HCEC 1CT (cell line): ENCODE results near the gene TAF12.
A peak's percentile ranks its signal among the peaks of the same experiment; 100 is the strongest.

Experiments used
- DNase-seq: peaks from one replicate; pipeline ENCODE4 v3.0.0-alpha.2; 2017

Gene TAF12

DNA sequence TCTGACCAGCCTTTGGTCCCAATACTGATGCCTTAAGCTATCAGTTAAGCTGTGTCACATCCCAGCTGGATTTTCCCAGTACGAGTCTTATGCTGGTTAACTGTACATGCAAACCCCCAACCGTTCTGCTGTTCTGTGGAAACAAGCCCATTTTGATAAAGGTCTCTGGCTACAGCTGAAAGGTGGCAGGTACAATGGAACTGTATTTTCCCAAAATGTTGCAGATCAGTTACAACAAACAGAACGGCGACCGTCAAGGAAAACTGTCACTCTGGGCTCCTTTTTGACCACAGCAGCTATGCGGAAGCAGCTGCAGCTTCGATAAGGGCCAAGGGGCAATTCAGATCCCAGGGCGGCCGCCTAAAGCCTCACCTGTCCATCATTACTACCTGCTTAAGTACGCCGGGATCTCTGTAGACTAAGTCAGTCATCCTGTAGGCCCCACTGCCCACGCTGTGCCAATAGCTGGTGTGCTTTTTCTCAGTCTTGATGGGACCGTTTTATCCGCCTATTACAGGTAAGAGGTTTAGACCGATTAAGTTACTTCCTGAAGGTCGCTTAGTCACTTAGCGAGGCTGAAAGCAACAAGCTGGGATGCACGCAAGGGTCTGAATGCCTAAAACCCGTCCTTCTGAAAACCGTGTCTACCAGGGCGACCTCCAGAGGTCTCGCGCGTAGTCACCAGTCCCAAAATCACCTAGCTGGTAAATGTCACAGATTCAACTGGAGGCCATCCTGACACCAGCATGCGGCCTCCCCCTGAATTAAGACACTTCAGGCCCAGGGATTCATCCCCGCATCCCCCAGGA, 61.9 kb downstream of the TAF12 start:
- peak; percentile 48 for DNase-seq

DNA sequence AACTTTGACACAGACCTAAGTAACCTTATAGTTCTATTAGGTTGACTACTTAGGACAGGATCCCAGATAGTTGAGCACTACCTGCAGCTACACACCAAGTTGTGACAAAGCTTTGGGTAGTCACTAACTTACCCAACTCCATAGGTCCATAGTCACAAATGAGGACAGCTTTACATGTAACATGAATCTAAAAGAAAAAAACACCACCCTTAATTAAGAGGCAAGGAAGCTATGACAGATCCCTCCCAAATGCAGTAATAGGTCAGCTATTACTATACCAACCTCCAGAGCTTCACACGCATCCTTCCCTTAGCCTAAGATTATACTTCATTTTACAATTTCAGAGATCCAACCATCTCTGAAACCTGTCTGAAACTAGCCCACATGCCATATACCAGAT, 63.5 kb downstream of the TAF12 start:
- DNase-seq = no peak

DNA sequence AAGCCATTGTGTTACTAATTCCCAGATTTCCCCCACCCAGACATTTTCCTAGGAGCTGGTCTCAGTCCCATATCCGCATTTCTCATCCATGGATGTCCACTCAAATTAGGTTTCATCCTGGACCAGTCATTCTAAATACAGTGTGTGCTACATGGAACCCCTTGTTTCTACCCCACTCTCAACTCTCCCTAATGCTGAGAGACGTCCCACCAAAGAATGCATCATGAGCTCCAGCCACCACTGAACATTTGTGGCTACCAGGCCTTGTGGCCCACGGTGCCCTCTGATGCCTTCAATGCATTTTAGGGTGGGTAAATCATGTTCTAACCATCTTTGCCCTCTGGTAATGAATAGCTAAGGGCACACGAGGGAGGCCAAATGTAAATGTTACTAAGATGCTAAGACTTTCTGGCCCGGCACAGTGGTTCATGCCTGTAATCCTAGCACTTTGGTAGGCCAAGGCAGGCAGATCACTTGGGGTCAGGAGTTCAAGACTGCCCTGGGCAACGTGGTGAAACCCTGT, 64.1 kb downstream of the TAF12 start:
- no peak for DNase-seq

DNA sequence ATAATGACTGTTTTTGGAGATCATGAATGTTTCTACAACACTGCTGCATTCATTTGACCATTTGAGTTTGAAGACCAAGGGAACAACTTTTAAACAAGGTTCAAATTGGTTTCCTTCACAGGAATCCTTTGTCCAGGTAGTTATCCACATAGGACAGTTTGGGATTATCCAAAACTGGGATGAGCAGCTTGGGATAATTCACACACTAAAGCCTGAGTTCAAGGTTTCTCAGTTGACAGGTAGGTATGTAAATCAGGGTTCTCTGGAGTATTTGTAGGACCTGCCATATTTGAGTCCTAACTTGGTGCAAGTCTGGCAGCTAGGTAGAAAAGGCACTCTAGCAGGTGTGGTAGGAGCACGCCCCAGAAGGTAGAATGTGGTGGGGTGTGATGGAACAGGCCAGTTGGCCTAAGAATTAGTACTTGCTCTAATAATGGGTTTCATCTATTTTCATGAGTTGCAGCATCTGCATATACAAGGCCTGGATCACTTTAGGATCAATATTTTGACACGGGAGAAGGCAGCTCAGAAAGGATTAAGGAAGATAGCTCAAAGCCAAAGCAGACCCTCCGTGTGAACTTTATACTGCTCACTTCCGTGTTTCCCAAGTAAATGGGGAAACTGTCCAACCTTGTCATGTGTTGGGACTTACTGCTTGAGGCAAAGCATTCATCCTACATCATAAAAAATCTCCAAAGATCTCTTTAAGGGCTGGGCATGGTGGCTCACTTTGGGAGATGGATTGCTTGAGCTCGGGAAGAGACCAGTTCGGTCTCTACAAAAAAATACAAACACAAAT, 64.9 kb downstream of the TAF12 start:
- DNase-seq = no peak

DNA sequence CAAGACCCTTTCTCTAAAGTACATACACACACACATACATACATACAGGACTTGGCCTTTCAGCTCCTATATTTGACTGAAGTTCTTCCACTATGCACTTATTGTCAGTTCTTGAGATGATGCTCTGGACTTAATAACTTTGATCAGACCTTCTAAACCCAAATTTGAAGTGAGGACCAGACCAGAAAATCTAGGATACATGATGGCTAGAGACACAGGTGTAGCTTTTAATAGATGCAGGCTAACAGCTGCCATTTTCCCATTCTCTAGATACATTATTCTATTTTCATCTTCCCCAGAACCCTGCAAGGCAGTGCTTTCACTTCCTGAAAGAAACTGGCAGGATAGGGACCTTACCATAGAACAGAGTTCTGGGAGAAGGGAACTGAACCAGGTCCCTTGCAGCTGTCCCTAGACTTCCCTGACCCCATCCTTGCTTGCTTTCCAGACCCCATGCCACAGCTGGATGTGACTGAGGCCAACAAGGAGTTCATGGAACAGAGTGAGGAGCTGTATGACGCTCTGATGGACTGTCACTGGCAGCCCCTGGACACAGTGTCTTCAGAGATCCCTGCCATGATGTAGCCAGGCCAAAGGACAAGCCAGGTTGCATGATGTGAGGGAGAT, 65.7 kb downstream of the TAF12 start:
- DNase-seq = no peak

DNA sequence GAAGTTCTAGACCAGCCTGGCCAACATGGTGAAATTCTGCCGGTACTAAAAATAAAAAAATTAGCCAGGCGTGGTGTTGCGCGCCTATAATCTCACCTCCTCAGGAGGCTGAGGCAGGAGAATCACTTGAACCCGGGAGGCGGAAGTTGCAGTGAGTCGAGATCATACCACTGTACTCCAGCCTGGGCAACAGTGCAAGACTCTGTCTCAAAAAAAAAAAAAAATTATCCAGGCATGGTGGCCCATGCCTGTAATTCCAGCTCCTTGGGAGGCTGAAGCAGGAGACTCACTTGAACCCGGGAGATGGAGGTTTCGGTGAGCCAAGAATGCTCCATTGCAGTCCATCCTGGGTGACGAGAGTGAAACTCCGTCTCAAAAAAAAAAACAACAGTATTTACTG, 69.3 kb downstream of the TAF12 start:
- DNase-seq = no peak

DNA sequence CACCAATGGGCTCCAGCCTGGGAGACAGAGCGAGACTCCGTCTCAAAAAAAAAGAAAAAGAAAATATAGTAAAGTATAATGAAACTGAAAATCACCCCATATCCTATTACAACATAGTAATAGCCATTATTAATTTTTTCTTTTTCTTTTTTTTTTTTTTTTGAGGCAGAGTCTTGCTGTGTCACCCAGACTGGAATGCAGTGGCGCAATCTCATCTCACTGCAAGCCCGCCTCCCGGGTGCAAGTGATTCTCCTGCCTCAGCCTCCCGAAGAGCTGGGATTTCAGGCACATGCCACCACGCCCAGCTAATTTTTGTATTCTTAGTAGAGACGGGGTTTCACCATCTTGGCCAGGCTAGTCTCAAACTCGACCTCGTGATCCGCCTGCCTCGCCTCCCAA, 70.0 kb downstream of the TAF12 start:
- peak; percentile 80 for DNase-seq

DNA sequence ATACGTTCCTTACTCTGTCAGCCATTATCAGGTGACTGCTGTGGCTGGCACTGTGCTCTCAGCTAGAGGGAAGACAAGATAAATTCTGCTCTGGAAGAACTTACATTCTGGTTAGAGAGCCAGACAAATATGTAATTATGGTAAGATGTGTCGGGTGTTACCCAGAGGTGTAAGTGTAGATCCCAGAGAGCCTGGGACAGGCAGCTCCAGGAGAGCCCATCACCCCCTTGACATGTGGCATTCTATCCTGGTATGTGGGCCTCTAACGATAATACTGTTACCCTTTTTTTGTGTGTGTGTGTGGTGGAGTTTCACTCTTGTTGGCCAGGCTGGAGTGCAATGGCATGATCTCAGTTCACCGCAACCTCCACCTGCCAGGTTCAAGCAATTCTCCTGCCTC, 71.0 kb downstream of the TAF12 start:
- DNase-seq = no peak

DNA sequence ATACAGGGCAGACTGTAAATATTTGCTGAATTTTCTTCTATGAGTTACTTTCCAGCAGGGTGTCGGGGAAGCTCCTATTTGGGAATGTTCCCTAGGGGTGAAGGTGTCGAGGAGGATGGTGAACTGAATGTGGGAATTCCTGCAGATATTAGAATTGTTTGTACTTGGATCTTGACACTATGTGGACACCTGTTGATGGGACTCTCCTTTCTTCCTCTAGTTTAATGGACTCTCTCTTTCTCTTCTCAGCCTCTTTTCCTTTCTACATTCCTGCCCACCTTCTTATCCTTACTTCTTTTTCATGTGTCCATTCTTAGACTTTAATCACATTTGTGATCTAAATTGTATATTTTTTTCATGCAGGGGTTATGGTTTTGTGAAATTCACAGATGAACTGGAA, 75.9 kb downstream of the TAF12 start:
- no peak for DNase-seq

DNA sequence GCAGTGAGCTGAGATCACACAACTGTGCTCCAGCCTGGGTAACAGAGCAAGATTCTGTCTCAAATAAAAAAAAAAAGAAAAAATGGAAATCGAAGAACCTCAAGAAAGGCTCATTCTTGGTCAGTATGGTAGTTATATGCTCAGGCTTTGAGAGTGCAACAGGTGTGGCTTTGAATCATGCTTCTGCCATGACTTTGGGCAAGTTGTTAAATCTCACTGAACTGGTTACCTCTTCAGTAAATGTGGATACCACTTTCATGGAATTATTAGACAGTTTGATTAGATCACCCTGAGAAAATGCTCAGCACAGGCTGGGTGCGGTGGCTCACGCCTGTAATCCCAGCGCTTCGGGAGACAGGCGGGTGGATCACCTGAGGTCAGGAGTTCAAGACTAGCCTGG, 77.1 kb downstream of the TAF12 start:
- DNase-seq = no peak

DNA sequence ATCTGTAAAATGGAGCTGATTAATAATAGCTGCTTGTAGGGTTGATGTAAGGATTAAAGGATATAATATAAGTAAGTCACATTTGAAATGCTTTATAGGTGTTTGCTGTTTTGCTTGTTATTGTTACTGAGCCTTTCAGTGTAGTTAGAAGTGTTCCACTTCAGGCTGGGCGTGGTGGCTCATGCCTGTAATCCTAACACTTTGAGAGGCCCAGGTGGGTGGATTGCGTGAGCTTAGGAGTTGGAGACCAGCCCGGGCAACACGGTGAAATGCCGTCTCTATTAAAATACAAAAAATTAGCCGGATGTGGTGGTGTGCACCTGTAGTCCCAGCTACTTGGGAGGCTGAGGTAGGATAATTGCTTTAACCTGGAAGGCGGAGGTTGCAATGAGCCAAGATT, 77.8 kb downstream of the TAF12 start:
- DNase-seq = no peak

DNA sequence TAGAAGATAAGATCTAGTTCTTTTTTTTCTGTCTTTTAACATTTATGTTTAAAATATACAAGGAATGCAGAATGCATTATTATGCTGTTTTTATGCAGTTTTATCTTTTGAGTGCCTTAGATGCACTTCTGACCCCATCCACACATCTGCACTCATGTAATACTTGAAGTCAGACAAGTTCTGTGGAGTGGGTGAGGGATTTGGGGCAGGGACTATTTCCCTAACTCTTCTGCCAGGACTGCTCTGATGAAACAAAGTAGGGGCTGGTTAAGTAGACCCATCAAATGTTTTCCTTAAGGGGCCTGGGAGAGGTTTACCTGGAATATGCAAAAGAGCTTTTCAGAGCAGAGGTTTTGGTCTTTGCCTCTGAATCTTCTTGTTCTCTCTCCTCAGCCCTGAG, 78.6 kb downstream of the TAF12 start:
- no peak for DNase-seq

DNA sequence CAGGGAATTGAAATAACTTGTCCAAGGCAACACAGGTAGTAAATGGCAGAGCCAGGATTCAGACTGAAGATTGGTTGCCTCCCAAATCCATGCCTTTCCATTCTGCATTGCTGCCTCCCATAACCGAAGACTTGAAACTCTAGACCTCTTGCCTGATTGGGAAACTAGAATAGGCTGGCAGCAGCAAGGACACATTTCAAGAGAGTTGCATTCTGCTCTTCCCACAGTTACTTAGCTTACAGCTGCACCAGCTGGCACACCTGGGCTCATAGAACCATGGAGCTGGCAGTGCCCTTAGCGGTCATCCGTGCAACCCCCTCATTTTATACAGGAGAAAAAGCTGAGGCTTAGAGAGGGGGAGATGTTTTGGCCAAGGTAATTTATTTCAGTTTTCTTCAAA, 82.0 kb downstream of the TAF12 start:
- no peak for DNase-seq
